Panc1 (cell line): Measurements from ENCODE around the gene ZACN. TPM values are rescaled to one million over a fixed set of nuclear protein-coding genes. Genes with fewer than 3 reads are reported as not detected.

Source experiments
- ATAC-seq: fragments of 200-7000 bp; cut with Tn5 transposase; 2 replicates; pipeline ENCODE4 v1.9.1; 2020; ENCODE audit warnings: mild to moderate bottlenecking, moderate library complexity
- BruUV-seq: library from RNA; stranded (reverse); fragments of 400-500 nt; replicated peaks from 2 replicates; lab custom pipeline; 2021; lab: Mats Ljungman, UMichigan
- CTCF ChIA-PET: fragments of 300-600 bp; sonication (Branson Sonifier 250); formaldehyde crosslinking; loops from one replicate; lab custom pipeline; 2022; ENCODE audit warnings: antibody characterized with exemption; lab: Charles Lee
- POLR2A ChIA-PET: fragments of 300-600 bp; sonication (Branson Sonifier 250); formaldehyde crosslinking; loops from one replicate; lab custom pipeline; 2022; ENCODE audit warnings: antibody characterized with exemption; lab: Charles Lee
- DNase-seq: peaks from one replicate; pipeline ENCODE4 v3.0.0-alpha.2; 2010; ENCODE audit warnings: low read depth, low spot score
- H3K27ac ChIP-seq: 2 replicates; pipeline ENCODE4 v1.5.1; 2011; ENCODE audit warnings: mild to moderate bottlenecking, low read length, inconsistent platforms
- H3K27me3 ChIP-seq: fragments of 200-500 bp; sonication (Bioruptor generic); 2 replicates; pipeline ENCODE4 v1.6.0; 2014; ENCODE audit warnings: low read length, inconsistent platforms; ENCODE audit not compliant: control insufficient read depth, insufficient read depth
- H3K36me3 ChIP-seq: fragments of 200-500 bp; sonication (Bioruptor generic); 2 replicates; pipeline ENCODE4 v1.5.1; 2014; ENCODE audit warnings: inconsistent platforms, mild to moderate bottlenecking, low read length, moderate library complexity; ENCODE audit not compliant: control insufficient read depth, insufficient read depth
- H3K4me1 ChIP-seq: 2 replicates; pipeline ENCODE4 v1.5.1; 2011; ENCODE audit warnings: inconsistent platforms, mild to moderate bottlenecking, low read length, moderate library complexity; ENCODE audit not compliant: control insufficient read depth, insufficient read depth
- H3K4me3 ChIP-seq, 2 experiments: 2 replicates each; pipeline ENCODE4 v1.5.1; 2011 to 2012; ENCODE audit warnings: low read depth in 2 of 2, low read length in 2 of 2, mild to moderate bottlenecking in 2 of 2, inconsistent platforms in 1 of 2, moderate library complexity in 1 of 2
- H3K9me3 ChIP-seq: fragments of 200-500 bp; sonication (Bioruptor generic); 2 replicates; pipeline ENCODE4 v1.5.1; 2014; ENCODE audit warnings: low read depth, mild to moderate bottlenecking, inconsistent platforms, low read length, moderate library complexity; ENCODE audit not compliant: control insufficient read depth, insufficient read depth
- POLR2AphosphoS5 ChIP-seq: IDR thresholded peaks from 2 replicates; pipeline ENCODE4 v1.6.1; 2012; ENCODE audit warnings: mild to moderate bottlenecking, low read depth, low read length, moderate library complexity
- SIN3A ChIP-seq: IDR thresholded peaks from 2 replicates; pipeline ENCODE4 v1.6.1; 2012; ENCODE audit warnings: low read depth, mild to moderate bottlenecking, low read length, moderate library complexity, borderline replicate concordance; ENCODE audit not compliant: insufficient read depth
- TCF7L2 ChIP-seq: IDR thresholded peaks from 2 replicates; pipeline ENCODE4 v1.6.1; 2011; ENCODE audit warnings: mild to moderate bottlenecking, low read depth, low read length, inconsistent platforms
- in situ Hi-C: cut with HindIII; loops from 2 replicates; pipeline ENCODE4 v1.10.0; 2016; ENCODE audit warnings: low sequenced_read_pairs, low pct_unique_long_range_greater_than_20kb
- intact Hi-C: fragments of 100-400 bp; cut with micrococcal nuclease; formaldehyde crosslinking; loops from one replicate; pipeline ENCODE4 v1.10.0; 2022; ENCODE audit not compliant: unreplicated experiment
- total RNA-seq: library from RNA; stranded (reverse); gene quantifications from one replicate; pipeline ENCODE4 v1.2.1, GENCODE V29; 2021; ENCODE audit not compliant: unreplicated experiment
- TF ChIP-seq, protein P1 (sequence below), 2 experiments: IDR thresholded peaks; 2 replicates each; pipeline ENCODE4 v1.6.1; 2011 to 2012; ENCODE audit warnings: low read depth in 2 of 2, control low read depth in 1 of 2, low read length in 1 of 2, mild to moderate bottlenecking in 1 of 2, moderate library complexity in 1 of 2; ENCODE audit not compliant: insufficient read depth in 1 of 2
- TF ChIP-seq, protein P2 (sequence below): fragments of 450-650 bp; IDR thresholded peaks from 2 replicates; pipeline ENCODE4 v1.5.1; 2017; ENCODE audit warnings: mild to moderate bottlenecking

The ZACN gene
- total RNA-seq, 1 experiment from 2014 or later, result not detected

- no TSS peak for BruUV-seq
- no peak for DNase-seq
- no peak for ATAC-seq
- Histone ChIP-seq H3K4me3 (no peak overlapping the region), H3K27me3 (no peaks in the 10 kb centered on the region), H3K36me3 (no peaks in the 10 kb centered on the region), H3K27ac (no peak overlapping the region), H3K9me3 (no peaks in the 10 kb centered on the region), H3K4me1 (no peaks in the 10 kb centered on the region)
- intact Hi-C loops (no loop called here), in situ Hi-C loops (no loop called here)
- ChIA-PET CTCF (interaction anchor here (0.7 kb wide), 1 partner anchor 103 kb away, joined by 3 read pairs; no protein-coding TSS in a partner anchor), POLR2A (interaction anchor here (0.6 kb wide), 1 partner anchor 167 kb away, joined by 3 read pairs; no protein-coding TSS in a partner anchor)
- TF ChIP-seq, protein P1, sequence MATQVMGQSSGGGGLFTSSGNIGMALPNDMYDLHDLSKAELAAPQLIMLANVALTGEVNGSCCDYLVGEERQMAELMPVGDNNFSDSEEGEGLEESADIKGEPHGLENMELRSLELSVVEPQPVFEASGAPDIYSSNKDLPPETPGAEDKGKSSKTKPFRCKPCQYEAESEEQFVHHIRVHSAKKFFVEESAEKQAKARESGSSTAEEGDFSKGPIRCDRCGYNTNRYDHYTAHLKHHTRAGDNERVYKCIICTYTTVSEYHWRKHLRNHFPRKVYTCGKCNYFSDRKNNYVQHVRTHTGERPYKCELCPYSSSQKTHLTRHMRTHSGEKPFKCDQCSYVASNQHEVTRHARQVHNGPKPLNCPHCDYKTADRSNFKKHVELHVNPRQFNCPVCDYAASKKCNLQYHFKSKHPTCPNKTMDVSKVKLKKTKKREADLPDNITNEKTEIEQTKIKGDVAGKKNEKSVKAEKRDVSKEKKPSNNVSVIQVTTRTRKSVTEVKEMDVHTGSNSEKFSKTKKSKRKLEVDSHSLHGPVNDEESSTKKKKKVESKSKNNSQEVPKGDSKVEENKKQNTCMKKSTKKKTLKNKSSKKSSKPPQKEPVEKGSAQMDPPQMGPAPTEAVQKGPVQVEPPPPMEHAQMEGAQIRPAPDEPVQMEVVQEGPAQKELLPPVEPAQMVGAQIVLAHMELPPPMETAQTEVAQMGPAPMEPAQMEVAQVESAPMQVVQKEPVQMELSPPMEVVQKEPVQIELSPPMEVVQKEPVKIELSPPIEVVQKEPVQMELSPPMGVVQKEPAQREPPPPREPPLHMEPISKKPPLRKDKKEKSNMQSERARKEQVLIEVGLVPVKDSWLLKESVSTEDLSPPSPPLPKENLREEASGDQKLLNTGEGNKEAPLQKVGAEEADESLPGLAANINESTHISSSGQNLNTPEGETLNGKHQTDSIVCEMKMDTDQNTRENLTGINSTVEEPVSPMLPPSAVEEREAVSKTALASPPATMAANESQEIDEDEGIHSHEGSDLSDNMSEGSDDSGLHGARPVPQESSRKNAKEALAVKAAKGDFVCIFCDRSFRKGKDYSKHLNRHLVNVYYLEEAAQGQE (IDR thresholded peaks at IDR 0.05; ENCODE audit: insufficient read depth in 1 of 2, low read depth in 2 of 2, low read length in 1 of 2), result no peak
- TF ChIP-seq POLR2AphosphoS5, result no peak
- TF ChIP-seq SIN3A, result no peak
These were observed 33.0 kb downstream of the ZACN start for GRCh38 chr17:76111956-76112355.

- Histone ChIP-seq H3K4me3 (no peak overlapping the region), H3K9me3 (no peaks in the 10 kb centered on the region), H3K36me3 (no peaks in the 10 kb centered on the region), H3K27me3 (no peaks in the 10 kb centered on the region), H3K4me1 (no peaks in the 10 kb centered on the region), H3K27ac (no peak overlapping the region)
- BruUV-seq, result no TSS peak
- POLR2A ChIA-PET, result no interaction called here
- TF ChIP-seq POLR2AphosphoS5, result no peak
- no peak for TF ChIP-seq TCF7L2
- TF ChIP-seq, protein P1 (IDR thresholded peaks at IDR 0.05; ENCODE audit: insufficient read depth in 1 of 2, low read depth in 2 of 2, low read length in 1 of 2), result no peak
- TF ChIP-seq SIN3A, result no peak
- TF ChIP-seq, protein P2, sequence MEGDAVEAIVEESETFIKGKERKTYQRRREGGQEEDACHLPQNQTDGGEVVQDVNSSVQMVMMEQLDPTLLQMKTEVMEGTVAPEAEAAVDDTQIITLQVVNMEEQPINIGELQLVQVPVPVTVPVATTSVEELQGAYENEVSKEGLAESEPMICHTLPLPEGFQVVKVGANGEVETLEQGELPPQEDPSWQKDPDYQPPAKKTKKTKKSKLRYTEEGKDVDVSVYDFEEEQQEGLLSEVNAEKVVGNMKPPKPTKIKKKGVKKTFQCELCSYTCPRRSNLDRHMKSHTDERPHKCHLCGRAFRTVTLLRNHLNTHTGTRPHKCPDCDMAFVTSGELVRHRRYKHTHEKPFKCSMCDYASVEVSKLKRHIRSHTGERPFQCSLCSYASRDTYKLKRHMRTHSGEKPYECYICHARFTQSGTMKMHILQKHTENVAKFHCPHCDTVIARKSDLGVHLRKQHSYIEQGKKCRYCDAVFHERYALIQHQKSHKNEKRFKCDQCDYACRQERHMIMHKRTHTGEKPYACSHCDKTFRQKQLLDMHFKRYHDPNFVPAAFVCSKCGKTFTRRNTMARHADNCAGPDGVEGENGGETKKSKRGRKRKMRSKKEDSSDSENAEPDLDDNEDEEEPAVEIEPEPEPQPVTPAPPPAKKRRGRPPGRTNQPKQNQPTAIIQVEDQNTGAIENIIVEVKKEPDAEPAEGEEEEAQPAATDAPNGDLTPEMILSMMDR, result no peak
- intact Hi-C loops (no loop called here), in situ Hi-C loops (no loop called here)
- CTCF ChIA-PET, result interaction anchor here (0.7 kb wide), 1 partner anchor 337 kb away, joined by 6 read pairs; no protein-coding TSS in a partner anchor
- ATAC-seq (no peak), DNase-seq (no peak)
These were observed 36.3 kb downstream of the ZACN start for GRCh38 chr17:76115138-76115754.
